GM15510 (cell line): ENCODE measurements around the gene INS.

ENCODE experiments used
- POLR2A ChIP-seq: IDR thresholded peaks from 3 replicates; pipeline ENCODE4 v1.6.1; 2011; ENCODE audit warnings: borderline replicate concordance; ENCODE audit not compliant: insufficient read length; ENCODE audit errors: extremely low read depth

The INS gene

DNA sequence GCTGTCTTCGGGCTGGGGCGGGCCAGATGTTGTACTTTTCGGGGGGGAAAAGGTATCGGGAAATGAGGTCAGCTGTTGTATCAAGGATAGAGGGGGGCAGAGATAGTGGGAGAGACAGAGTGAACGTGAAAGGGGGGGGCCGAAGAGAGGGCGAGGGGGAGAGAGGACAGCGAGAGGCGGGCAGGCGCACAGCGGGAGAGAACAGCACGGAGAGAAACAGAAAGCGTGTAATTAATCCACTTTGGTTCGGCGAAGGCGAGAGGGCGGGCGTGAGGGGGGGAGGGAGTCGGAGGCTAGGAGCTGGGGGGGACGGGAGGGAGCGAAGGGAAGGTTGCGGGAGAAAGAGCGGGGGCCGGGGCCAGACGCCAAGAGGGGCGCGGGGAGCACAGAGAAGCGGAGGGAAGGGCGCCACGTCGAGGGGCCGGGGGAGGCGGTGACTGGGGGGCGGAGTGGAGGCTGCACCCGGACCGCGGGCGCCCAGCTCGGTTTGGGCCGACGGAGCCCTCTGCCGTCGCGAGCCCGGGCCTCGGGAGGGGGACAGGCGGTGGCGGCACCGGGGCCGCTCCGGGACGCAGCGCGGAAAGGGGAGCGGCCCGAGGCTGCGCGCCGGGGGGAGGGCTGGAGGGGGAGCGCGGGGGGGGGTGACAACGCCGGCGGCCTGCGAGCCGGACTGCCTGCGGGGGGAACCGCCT, 22.4 kb downstream of the INS start:
- no peak for TF ChIP-seq POLR2A

DNA sequence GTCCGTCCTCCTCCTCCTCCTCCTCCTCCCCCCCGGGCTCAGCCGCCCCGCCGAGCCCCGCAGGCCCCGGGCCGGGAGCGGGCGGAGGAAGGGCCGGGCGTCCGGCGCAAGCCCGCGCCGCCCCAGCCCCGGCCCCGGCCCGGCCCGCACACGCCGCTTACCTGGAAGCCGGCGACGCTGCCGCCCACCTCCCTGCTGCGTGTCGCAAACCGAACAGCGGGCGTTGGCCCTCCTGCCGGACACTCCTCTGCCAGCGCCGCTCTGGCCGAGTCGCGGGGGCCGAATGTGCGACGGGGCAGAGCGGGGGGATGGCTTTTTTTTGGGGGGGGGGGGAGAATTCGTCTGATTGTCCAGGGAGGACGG, 23.0 kb downstream of the INS start:
- no peak for TF ChIP-seq POLR2A

DNA sequence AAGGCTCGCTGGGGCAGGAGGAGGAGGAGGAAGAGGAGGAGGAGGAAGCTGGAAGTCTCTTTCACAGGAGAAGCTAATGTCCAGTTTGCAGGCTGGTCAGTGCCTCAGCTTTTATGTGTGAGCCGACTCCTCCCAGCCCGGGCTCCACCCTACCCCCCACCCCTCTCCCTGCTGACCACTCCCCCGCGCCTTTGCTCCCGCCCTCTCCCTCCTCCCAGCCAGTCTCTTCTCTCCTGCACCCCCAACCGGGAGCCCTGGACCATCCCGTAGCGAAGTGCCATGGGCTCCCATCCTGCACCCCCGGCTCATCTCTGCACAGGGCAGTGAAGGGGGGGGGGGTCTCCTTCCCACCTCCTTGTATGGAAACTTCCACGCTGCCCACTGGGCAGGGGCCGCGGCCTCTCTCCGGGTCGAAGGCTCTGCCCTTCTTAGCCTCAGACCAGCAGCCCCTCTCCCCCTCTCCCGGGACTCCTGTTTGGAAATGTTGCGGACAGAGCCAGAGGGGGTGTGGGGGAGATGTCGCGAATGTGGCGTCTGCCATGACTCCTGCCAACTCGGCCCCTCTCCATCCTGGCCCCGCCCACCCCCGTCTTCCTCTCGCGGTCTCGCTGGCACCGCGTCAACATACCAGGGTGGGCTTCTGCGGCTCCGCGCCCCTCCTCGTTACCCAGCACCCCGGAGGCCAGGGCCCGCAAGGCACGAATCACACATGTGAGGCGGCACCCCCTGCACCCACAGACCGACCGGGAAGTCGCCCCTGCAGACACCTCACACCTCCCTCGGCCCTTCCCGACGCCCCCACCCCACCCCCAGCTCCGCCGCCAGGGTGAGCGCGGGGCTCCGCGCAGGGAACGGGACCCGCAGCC, 23.6 kb downstream of the INS start:
- no peak for TF ChIP-seq POLR2A

DNA sequence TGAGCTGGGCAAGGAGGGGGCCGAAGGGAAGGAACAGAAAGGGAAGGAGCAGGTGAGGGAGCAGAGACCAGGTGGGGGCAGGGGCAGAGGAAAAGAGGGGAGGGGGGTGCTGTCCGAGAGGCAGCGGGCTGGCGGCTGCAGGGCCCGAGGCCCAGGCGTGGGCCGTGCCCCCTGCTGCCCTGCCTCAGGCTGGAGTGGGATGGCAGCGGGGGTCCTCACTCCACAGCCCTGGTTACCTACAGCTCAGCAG, 24.1 kb downstream of the INS start:
- no peak for TF ChIP-seq POLR2A

DNA sequence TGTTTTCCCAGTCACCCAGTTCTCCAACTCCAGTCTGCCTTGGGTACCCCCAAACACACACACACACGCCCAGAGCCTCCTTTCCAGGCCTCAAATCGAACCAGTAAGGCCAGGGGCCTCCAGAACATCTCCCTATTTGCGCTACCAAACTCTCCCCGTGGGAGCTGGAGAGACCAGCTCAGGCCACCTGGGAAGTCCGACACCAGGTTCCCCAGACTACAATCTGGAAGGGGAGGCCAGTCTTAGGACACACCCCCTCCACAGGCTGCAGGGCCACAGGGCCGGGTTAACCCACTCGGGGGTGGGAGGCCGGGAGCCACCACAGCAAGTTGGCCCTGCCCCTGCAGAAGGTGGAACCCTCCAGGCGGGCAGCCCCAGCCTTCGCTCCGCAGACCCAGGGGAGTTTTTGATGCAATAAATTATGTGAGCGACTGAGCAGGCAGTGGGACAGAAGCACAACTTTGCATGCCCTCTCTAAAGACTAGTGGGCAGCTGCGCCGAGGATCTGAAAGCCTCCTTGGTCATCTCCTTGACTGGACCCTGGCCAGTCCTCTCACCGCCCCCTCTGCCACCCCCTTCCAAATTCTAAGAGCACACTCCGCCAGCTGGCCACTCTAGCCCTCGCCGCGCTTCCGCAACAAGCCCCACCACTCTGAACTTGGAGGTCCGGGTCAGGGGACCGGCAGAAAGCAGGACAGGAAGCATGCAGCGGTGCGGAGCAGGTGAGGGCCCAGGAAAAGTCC, 24.6 kb downstream of the INS start:
- TF ChIP-seq POLR2A, result no peak

DNA sequence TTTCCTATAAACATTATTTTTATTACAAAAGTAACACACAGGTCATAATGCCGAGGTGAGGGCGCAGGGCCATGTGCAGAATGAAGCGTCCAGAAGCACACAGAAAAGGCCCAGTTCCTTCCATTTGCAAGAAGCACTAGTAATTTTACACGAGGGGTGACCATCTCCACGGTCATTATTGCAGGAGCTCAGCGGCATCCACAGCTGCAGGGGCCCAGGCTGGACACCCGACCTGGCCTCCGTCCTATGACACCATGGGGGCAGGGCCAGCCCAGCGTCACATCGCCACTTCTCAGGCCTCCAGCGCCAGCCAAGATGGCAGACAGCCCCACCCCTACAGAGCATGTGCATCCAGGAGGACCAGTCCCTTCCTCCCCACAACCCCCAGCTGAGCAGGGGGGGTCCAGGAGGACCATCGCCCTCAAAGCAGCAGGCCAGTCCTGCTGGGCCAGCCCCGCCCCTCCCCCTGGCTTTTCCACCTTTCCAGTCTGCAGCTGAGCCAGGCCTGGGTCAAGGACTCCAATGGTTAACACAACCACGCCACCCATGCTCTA, 25.3 kb downstream of the INS start:
- TF ChIP-seq POLR2A, result no peak

DNA sequence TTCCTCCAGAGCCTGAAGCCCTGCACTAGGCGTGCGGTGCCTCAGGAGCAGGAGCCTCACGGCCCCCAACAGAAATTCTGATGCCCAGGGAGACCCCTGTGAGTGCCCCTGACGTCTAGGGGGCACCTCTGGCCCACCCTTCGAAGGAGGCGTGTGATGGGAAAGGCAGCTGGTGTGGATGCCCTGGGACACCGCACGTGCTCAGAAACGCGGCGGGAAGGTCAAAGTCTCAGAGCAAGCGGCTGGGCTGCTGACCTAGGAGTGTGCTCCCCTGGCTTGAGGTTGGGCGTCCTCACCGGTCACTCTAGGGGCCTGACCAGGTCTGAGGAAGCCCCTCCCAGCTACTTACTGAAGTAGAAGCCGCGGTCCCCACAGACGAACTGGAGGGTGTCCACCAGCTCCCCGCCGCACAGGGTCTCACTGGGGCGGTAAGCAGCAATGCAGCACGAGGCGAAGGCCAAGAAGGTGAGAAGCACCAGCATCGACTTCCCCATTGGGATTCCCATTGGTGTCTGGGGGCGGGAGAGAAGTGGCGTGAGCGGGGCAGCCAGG, 25.9 kb downstream of the INS start:
- TF ChIP-seq POLR2A, result no peak

DNA sequence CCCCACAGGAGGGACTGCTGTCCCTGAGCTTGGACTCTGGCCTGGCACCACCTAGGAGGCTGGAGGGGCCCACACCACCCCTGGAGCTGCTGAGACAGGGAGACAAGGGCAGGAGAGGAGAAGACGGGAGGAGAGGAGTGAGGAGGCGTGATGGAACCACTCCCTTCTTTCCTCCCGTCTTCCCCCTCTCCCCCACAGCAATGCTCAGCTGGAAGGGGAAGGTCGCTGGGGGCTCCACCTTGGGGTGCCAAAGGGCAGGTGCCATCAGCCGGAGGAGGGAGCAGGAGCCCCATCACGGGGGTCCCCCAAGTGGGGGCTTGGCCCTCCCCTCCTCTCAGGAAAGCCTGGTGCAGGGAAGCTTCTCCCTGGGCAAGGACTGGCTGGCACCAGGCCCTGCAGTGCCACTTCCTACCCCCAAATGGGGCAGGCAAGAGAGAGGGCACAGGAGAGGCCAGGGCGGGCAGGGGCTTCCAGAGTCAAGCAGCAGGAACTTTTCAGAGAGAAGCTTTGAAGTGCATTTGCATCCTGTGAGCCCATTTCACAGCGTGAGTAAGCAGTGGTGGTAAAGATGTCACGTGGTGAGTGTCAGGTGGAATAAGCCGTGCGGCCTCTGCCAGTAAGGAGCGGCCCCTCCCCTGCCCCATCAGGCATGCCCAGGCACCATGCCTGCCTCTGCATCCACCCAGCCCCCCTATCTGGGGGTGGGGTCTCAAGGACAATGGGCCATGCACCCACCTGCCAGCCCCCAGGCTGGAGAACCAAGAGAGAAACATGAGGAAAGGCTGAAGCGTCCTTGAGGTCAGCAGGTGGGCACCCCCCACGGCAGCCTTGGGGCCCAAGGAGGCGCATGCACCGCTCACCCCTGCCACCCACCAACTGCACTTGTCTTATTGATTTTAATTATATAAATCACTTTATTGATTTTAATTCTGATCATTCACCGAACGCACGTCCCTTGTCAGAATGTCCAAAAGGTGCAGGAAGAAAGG, 26.7 kb downstream of the INS start:
- no peak for TF ChIP-seq POLR2A

DNA sequence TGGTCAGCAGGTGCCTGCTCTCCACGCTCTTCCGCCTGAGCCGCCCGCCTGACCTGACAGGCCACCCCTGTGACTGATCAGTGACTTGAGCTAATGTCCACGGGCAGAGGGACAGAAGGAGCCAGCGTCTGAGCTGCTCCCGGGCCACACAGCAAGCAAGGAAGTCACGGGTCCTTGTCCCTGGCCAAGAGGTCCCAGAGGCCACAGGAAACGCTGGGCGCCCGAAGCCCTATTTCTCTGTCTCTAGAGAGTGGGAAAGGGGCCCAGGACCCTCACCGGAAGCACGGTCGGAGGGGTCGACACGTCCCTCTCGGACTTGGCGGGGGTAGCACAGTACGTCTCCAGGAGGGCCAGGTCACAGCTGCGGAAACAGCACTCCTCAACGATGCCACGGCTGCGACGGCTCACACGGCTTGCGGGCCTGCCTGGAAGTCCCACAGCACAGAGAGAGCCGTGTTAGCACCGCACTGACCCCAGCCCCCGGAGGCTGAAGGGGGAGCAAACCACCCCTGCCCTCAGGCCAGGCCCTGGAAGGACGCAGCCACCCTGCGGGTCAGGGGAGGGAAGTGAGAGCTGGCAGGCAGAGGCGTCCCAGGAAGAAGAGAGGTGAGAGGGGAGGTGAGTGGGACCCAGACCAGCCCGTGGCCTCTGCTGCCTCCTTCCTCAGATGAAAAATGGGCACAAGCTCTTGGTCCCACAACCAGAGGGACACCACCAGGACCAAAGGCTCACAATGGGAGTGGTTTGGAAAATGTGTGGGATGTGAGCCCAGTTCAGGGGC, 27.6 kb downstream of the INS start:
- TF ChIP-seq POLR2A, result no peak

DNA sequence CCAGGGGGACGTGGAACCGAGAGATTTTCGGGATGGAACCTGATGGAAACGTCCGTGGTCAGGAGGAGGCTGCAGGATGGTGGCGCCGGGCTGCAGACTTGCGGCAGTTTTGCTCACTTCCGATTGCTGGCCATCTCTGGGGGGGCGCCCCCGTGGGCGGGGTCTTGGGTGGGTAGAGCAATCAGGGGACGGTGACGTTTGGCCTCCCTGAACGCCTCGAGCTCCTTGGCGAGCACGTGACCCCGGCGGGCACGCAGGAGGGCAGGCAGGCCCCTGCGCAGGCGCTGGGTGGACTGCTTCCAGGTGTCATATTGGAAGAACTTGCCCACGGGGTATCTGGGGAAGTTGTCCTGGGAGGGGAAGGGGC, 28.2 kb downstream of the INS start:
- TF ChIP-seq POLR2A, result no peak

DNA sequence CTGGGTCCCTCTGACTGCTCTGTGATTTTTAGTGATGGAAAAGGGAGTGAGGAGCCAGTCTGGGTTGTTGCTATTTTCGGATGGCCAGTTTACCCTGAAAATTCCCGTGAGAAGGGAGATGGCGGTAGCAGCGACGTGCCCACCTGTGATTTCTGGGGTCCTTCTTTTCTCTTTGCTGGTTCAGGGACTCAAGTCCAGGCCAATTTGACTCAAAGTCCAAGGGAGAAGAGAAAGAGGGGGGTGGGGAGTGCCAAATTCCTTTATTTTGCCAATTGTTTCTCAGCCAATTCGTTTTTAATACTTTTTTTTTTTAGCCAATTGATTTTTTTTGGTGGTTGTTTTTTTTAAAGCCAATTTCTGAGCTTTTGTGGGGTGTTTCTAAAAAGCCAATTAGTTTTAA, 28.8 kb downstream of the INS start:
- TF ChIP-seq POLR2A, result no peak

DNA sequence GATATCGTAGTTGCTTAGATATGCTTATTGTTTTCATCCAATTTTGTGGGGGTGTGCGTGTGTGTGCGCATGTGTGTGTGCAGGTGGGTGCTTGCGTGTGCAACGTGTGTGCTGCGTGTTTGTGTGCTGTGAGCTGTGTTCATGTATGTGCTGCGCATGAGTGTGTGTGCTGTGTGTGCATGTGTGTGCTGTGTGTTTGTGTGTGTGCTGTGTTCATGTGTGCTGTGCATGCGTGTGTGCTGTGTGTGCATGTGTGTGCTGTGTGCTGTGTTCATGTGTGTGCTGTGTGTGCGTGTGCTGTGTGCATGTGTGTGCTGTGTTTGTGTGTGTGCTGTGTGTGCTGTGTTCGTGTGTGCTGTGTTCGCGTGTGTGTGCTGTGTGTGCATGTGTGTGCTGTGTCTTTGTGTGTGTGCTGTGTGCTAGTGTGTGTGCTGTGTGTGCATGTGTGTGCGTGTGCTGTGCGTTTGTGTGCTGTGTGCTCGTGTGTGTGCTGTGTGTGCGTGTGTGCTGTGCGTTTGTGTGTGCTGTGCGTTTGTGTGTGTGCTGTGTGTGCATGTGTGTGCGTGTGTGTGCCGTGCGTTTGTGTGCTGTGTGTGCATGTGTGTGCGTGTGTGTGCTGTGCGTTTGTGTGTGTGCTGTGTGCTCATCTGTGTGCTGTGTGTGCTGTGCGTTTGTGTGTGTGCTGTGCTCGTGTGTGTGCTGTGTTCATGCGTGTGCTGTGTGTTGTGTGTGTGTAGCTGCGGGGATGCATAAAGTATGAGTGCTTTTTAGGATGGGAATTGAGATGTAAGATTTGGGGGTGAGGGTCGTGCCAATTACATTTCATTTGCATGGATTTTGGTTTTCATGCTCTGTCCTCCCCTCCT, 29.4 kb downstream of the INS start:
- no peak for TF ChIP-seq POLR2A
